ENCODE measurements around the gene MYADML2. TPM values are rescaled to one million over a fixed set of nuclear protein-coding genes. Genes with fewer than 3 reads are reported as not detected.

MYADML2 gene
- total RNA-seq, 2 experiments from 2014 or later: 0.19 TPM; not detected in 1

- Histone ChIP-seq H3K79me2 (ENCODE audit: insufficient read depth, low read depth, low read length) (peaks cover 17% of the 10 kb centered on the region), H3K9me3 (ENCODE audit: low read length) (no peaks in the 10 kb centered on the region), H3K27ac (ENCODE audit: low read depth, low read length, poor library complexity, severe bottlenecking) (no peak overlapping the region), H3K36me3 (ENCODE audit: insufficient read depth, low read length) (peaks cover 63% of the 10 kb centered on the region), H3K4me1 (ENCODE audit: insufficient read depth, low read length, poor library complexity, severe bottlenecking) (peaks cover 23% of the 10 kb centered on the region), H4K20me1 (ENCODE audit: insufficient read depth, low read length) (peaks cover 8% of the 10 kb centered on the region), H3K4me2 (ENCODE audit: low read length) (no peak overlapping the region), H2AFZ (ENCODE audit: low read length) (no peak overlapping the region), H3K4me3 (ENCODE audit: low read depth, low read length, poor library complexity, severe bottlenecking) (no peak overlapping the region), H3K9me2 (ENCODE audit: insufficient read depth, low read length) (no peaks in the 10 kb centered on the region)
- no peak for DNase-seq (ENCODE audit: low spot score)
- BruUV-seq (replicated peaks): no TSS peak
- ChIA-PET POLR2A (interaction anchor here (0.9 kb wide), 1 partner anchor 42 kb away, joined by 4 read pairs; the partner anchor contains the start of gene ARHGDIA), CTCF (ENCODE audit: unreplicated experiment) (no interaction called here)
- TF ChIP-seq EZH2phosphoT487 (IDR thresholded peaks at IDR 0.05; ENCODE audit: borderline replicate concordance, low read depth, low read length): no peak
- TF ChIP-seq, protein P1, sequence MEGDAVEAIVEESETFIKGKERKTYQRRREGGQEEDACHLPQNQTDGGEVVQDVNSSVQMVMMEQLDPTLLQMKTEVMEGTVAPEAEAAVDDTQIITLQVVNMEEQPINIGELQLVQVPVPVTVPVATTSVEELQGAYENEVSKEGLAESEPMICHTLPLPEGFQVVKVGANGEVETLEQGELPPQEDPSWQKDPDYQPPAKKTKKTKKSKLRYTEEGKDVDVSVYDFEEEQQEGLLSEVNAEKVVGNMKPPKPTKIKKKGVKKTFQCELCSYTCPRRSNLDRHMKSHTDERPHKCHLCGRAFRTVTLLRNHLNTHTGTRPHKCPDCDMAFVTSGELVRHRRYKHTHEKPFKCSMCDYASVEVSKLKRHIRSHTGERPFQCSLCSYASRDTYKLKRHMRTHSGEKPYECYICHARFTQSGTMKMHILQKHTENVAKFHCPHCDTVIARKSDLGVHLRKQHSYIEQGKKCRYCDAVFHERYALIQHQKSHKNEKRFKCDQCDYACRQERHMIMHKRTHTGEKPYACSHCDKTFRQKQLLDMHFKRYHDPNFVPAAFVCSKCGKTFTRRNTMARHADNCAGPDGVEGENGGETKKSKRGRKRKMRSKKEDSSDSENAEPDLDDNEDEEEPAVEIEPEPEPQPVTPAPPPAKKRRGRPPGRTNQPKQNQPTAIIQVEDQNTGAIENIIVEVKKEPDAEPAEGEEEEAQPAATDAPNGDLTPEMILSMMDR (conservative IDR thresholded peaks at IDR 0.05; ENCODE audit: low read length): no peak
- intact Hi-C loops (cut with micrococcal nuclease; ENCODE audit: unreplicated experiment): no loop called here
Observed at GRCh38 chr17:81912441-81913309, 34.4 kb downstream of the MYADML2 start.

- ChIA-PET POLR2A (no interaction called here), CTCF (ENCODE audit: unreplicated experiment) (no interaction called here)
- DNase-seq (ENCODE audit: low spot score): no peak
- Histone ChIP-seq H3K79me2 (ENCODE audit: insufficient read depth, low read depth, low read length) (peaks cover 10% of the 10 kb centered on the region), H4K20me1 (ENCODE audit: insufficient read depth, low read length) (peaks cover 3% of the 10 kb centered on the region), H3K4me2 (ENCODE audit: low read length) (no peak overlapping the region; the same call in 1 of the 2 replicates), H2AFZ (ENCODE audit: low read length) (no peak overlapping the region), H3K4me1 (ENCODE audit: insufficient read depth, low read length, poor library complexity, severe bottlenecking) (peaks cover 20% of the 10 kb centered on the region), H3K36me3 (ENCODE audit: insufficient read depth, low read length) (peaks cover 70% of the 10 kb centered on the region), H3K27ac (ENCODE audit: low read depth, low read length, poor library complexity, severe bottlenecking) (no peak overlapping the region), H3K4me3 (ENCODE audit: low read depth, low read length, poor library complexity, severe bottlenecking) (peak overlapping the region; percentile 14), H3K9me2 (ENCODE audit: insufficient read depth, low read length) (no peaks in the 10 kb centered on the region), H3K9me3 (ENCODE audit: low read length) (no peaks in the 10 kb centered on the region)
- intact Hi-C loops (cut with micrococcal nuclease; ENCODE audit: unreplicated experiment): loop anchor here (1.0 kb wide), 2 partner anchors 21 to 43 kb away; partner anchors contain the start of genes ALYREF and ANAPC11
- TF ChIP-seq, protein P1 (conservative IDR thresholded peaks at IDR 0.05; ENCODE audit: low read length): no peak
- no peak for TF ChIP-seq EZH2phosphoT487 (IDR thresholded peaks at IDR 0.05; ENCODE audit: borderline replicate concordance, low read depth, low read length)
- TSS peak; percentile 62 for BruUV-seq (replicated peaks)
Observed at GRCh38 chr17:81911969-81912368, 35.1 kb downstream of the MYADML2 start.
